H1 (cell line): ENCODE results near the gene CAV1. TPM values are rescaled to one million over a fixed set of nuclear protein-coding genes. Genes with fewer than 3 reads are reported as not detected.

Experiments used
- CTCF ChIA-PET: fragments of 300-600 bp; sonication (Branson Sonifier 250); formaldehyde crosslinking; loops from one replicate; lab custom pipeline; 2021; ENCODE audit not compliant: partially characterized antibody; lab: Charles Lee
- POLR2A ChIA-PET: fragments of 300-600 bp; sonication (Branson Sonifier 250); formaldehyde crosslinking; loops from one replicate; lab custom pipeline; 2021; ENCODE audit warnings: inconsistent platforms; ENCODE audit not compliant: partially characterized antibody; lab: Charles Lee
- DNase-seq, 2 experiments: peaks; one replicate each; pipeline versions ENCODE4 v3.0.0 to v3.0.0-alpha.2; 2010 to 2022; ENCODE audit warnings: low spot score in 2 of 2, low read depth in 1 of 2, mixed read lengths in 1 of 2
- FAIRE-seq: peaks from 2 replicates; lab custom pipeline; 2011; peaks lifted over from hg19 to GRCh38; lab: Jason Lieb, UNC
- H2AFZ ChIP-seq: 2 replicates; pipeline ENCODE4 v1.8.1; 2012; ENCODE audit warnings: low read length, inconsistent platforms
- H2AK5ac ChIP-seq: 2 replicates; pipeline ENCODE4 v1.6.1; 2013; ENCODE audit warnings: low read depth, low read length
- H2BK120ac ChIP-seq: replicated peaks from 2 replicates; pipeline ENCODE3; 2013; ENCODE audit warnings: low read depth, low read length, inconsistent platforms
- H2BK12ac ChIP-seq: 2 replicates; pipeline ENCODE4 v1.6.1; 2013; ENCODE audit warnings: low read depth, low read length
- H2BK15ac ChIP-seq: 2 replicates; pipeline ENCODE4 v1.6.1; 2013; ENCODE audit warnings: low read length
- H2BK20ac ChIP-seq: 2 replicates; pipeline ENCODE4 v1.6.1; 2013; ENCODE audit warnings: low read length
- H2BK5ac ChIP-seq: 2 replicates; pipeline ENCODE4 v1.6.1; 2013; ENCODE audit warnings: low read depth, low read length
- H3K14ac ChIP-seq: 2 replicates; pipeline ENCODE4 v1.6.1; 2013; ENCODE audit warnings: inconsistent platforms; ENCODE audit not compliant: insufficient read length
- H3K18ac ChIP-seq: 2 replicates; pipeline ENCODE4 v1.6.1; 2013; ENCODE audit warnings: low read length; ENCODE audit errors: extremely low read depth
- H3K23ac ChIP-seq: 2 replicates; pipeline ENCODE4 v1.6.1; 2013; ENCODE audit warnings: inconsistent platforms; ENCODE audit not compliant: insufficient read length
- H3K23me2 ChIP-seq: 2 replicates; pipeline ENCODE4 v1.6.1; 2013; ENCODE audit warnings: low read depth, low read length
- H3K27ac ChIP-seq: 2 replicates; pipeline ENCODE4 v1.6.1; 2011; ENCODE audit warnings: low read depth, low read length, inconsistent platforms
- H3K27me3 ChIP-seq, 4 experiments: replicated peaks in 1 of 4; 1 replicate in 1 of 4; 2 replicates in 3 of 4; pipeline versions ENCODE4 v1.6.1 to v1.8.1; 2011 to 2013; ENCODE audit warnings: low read length in 3 of 4, mild to moderate bottlenecking in 3 of 4, inconsistent platforms in 2 of 4, mixed read lengths in 2 of 4, moderate library complexity in 1 of 4; ENCODE audit not compliant: control insufficient read depth in 3 of 4, insufficient read depth in 3 of 4; ENCODE audit errors: extremely low read depth in 1 of 4
- H3K36me3 ChIP-seq, 4 experiments: 2 replicates each; pipeline versions ENCODE4 v1.6.1 to v1.8.1; 2011 to 2013; ENCODE audit warnings: mild to moderate bottlenecking in 4 of 4, low read length in 3 of 4, moderate library complexity in 2 of 4, control low read depth in 1 of 4, inconsistent platforms in 1 of 4; ENCODE audit not compliant: insufficient read depth in 4 of 4, control insufficient read depth in 2 of 4
- H3K4ac ChIP-seq: replicated peaks from 2 replicates; pipeline ENCODE3; 2013; ENCODE audit warnings: low read length, low read depth, mixed read lengths, inconsistent platforms; ENCODE audit not compliant: insufficient read length
- H3K4me1 ChIP-seq, 4 experiments: replicated peaks in 1 of 4; 1 replicate in 1 of 4; 2 replicates in 3 of 4; pipeline versions ENCODE4 v1.6.1 to v1.8.1; 2011 to 2013; ENCODE audit warnings: low read length in 3 of 4, inconsistent platforms in 2 of 4, mixed read lengths in 1 of 4; ENCODE audit not compliant: insufficient read depth in 4 of 4, control insufficient read depth in 3 of 4
- H3K4me2 ChIP-seq, 2 experiments: 2 replicates each; pipeline versions ENCODE4 v1.6.1 to v1.8.1; 2011 to 2013; ENCODE audit warnings: low read depth in 2 of 2, low read length in 2 of 2, control low read depth in 1 of 2, inconsistent platforms in 1 of 2, mild to moderate bottlenecking in 1 of 2; ENCODE audit not compliant: insufficient read depth in 1 of 2
- H3K4me3 ChIP-seq, 4 experiments: fragments of 200-600, 300-600 bp in 1 of 4; sonication (generic), shearing (Covaris generic), sonication (Bioruptor Twin) in 1 of 4; 2 replicates each; pipeline versions ENCODE4 v1.5.1 to v1.8.1; 2011 to 2016; ENCODE audit warnings: low read length in 4 of 4, low read depth in 3 of 4, control low read depth in 2 of 4, inconsistent platforms in 2 of 4, mild to moderate bottlenecking in 2 of 4, mixed read lengths in 1 of 4, moderate library complexity in 1 of 4; ENCODE audit not compliant: insufficient read depth in 2 of 4; ENCODE audit errors: extremely low read depth in 1 of 4
- H3K56ac ChIP-seq: replicated peaks from 2 replicates; pipeline ENCODE3; 2013; ENCODE audit warnings: low read depth, mild to moderate bottlenecking, mixed read lengths, low read length, inconsistent platforms; ENCODE audit not compliant: insufficient read length
- H3K79me1 ChIP-seq: 2 replicates; pipeline ENCODE4 v1.6.1; 2013; ENCODE audit warnings: low read depth, low read length, control low read depth
- H3K79me2 ChIP-seq, 2 experiments: 2 replicates each; pipeline versions ENCODE4 v1.6.1 to v1.8.1; 2012 to 2013; ENCODE audit warnings: low read length in 2 of 2, mild to moderate bottlenecking in 2 of 2, inconsistent platforms in 1 of 2; ENCODE audit not compliant: insufficient read depth in 2 of 2, control insufficient read depth in 1 of 2
- H3K9ac ChIP-seq, 4 experiments: replicated peaks in 1 of 4; 1 replicate in 1 of 4; 2 replicates in 3 of 4; pipeline versions ENCODE4 v1.6.1 to v1.8.1; 2011 to 2013; ENCODE audit warnings: low read depth in 3 of 4, low read length in 3 of 4, control low read depth in 2 of 4, mild to moderate bottlenecking in 2 of 4, moderate library complexity in 2 of 4, inconsistent platforms in 1 of 4; ENCODE audit errors: extremely low read depth in 1 of 4
- H3K9me3 ChIP-seq, 2 experiments: 2 replicates each; pipeline versions ENCODE4 v1.6.1 to v1.8.1; 2012 to 2013; ENCODE audit warnings: mild to moderate bottlenecking in 2 of 2, moderate library complexity in 2 of 2, control low read depth in 1 of 2, inconsistent platforms in 1 of 2, low read depth in 1 of 2, low read length in 1 of 2, mixed read lengths in 1 of 2; ENCODE audit not compliant: insufficient read depth in 2 of 2
- H4K20me1 ChIP-seq, 2 experiments: replicated peaks in 1 of 2; 2 replicates each; pipeline versions ENCODE3 to v1.8.1; 2011 to 2013; ENCODE audit warnings: inconsistent platforms in 2 of 2, low read length in 2 of 2, mild to moderate bottlenecking in 1 of 2; ENCODE audit not compliant: insufficient read depth in 2 of 2, control insufficient read depth in 1 of 2
- H4K5ac ChIP-seq: 2 replicates; pipeline ENCODE4 v1.6.1; 2013; ENCODE audit warnings: low read length, low read depth, mixed read lengths, inconsistent platforms; ENCODE audit not compliant: insufficient read length
- H4K8ac ChIP-seq: 2 replicates; pipeline ENCODE4 v1.8.0; 2013; ENCODE audit warnings: mild to moderate bottlenecking, moderate library complexity, low read length, inconsistent platforms; ENCODE audit not compliant: insufficient read depth; ENCODE audit errors: extremely low read depth
- H4K91ac ChIP-seq: replicated peaks from 2 replicates; pipeline ENCODE3; 2013; ENCODE audit warnings: low read length, mixed read lengths, inconsistent platforms; ENCODE audit not compliant: insufficient read length
- ASH2L ChIP-seq: fragments of 200-600, 300-600 bp; sonication (generic); IDR thresholded peaks from one replicate; pipeline ENCODE4 v1.7.1; 2017; ENCODE audit warnings: low read length
- BCL11A ChIP-seq, 2 experiments: IDR thresholded peaks; one replicate each; pipeline ENCODE4 v1.6.1; 2011; ENCODE audit warnings: low read depth in 2 of 2, low read length in 2 of 2, mild to moderate bottlenecking in 2 of 2
- CBX8 ChIP-seq: fragments of 300-800, 300-1000 bp; sonication (generic); IDR thresholded peaks from 2 replicates; pipeline ENCODE4 v1.7.1; 2016; ENCODE audit warnings: low read depth, low read length, borderline replicate concordance
- CHD2 ChIP-seq: IDR thresholded peaks from 2 replicates; pipeline ENCODE4 v1.6.1; 2012; ENCODE audit warnings: low read length, improper control_type of control experiment
- EGR1 ChIP-seq: IDR thresholded peaks from 2 replicates; pipeline ENCODE4 v1.6.1; 2011; ENCODE audit warnings: low read depth, low read length, borderline replicate concordance
- EZH2 ChIP-seq: fragments of 200-600 bp; sonication (generic); IDR thresholded peaks from 2 replicates; pipeline ENCODE4 v1.7.1; 2012; ENCODE audit warnings: low read depth, mild to moderate bottlenecking, moderate library complexity, low read length, inconsistent platforms; ENCODE audit not compliant: severe bottlenecking
- GABPA ChIP-seq: IDR thresholded peaks from 2 replicates; pipeline ENCODE4 v1.6.1; 2011; ENCODE audit warnings: mild to moderate bottlenecking, low read length, moderate library complexity, borderline replicate concordance; ENCODE audit not compliant: insufficient read depth
- JUN ChIP-seq: IDR thresholded peaks from 2 replicates; pipeline ENCODE4 v1.6.1; 2011; ENCODE audit warnings: low read depth, mild to moderate bottlenecking, improper control_type of control experiment, low read length
- POLR2A ChIP-seq, 2 experiments: IDR thresholded peaks; 1 replicate in 1 of 2; 2 replicates in 1 of 2; pipeline ENCODE4 v1.6.1; 2011; ENCODE audit warnings: low read depth in 2 of 2, low read length in 2 of 2, mild to moderate bottlenecking in 2 of 2; ENCODE audit errors: control extremely low read depth in 1 of 2
- RFX5 ChIP-seq: IDR thresholded peaks from 2 replicates; pipeline ENCODE4 v1.6.1; 2011; ENCODE audit warnings: low read depth, low read length, improper control_type of control experiment, borderline replicate concordance
- SIRT6 ChIP-seq: IDR thresholded peaks from one replicate; pipeline ENCODE4 v1.7.1; 2012; ENCODE audit warnings: low read length, inconsistent platforms
- TCF12 ChIP-seq: IDR thresholded peaks from 2 replicates; pipeline ENCODE4 v1.6.1; 2011; ENCODE audit warnings: low read depth, mild to moderate bottlenecking, low read length
- WGBS, 2 experiments: shearing (Covaris generic) in 1 of 2; methylation state at CpG; one replicate each; pipeline versions ENCODE4 v1.1.6 to v1.1.7; 2013 to 2015; ENCODE audit warnings: low lambda C conversion rate in 2 of 2, mixed read lengths in 2 of 2, inconsistent platforms in 1 of 2, low coverage in 1 of 2, missing lambda C conversion rate in 1 of 2; ENCODE audit not compliant: insufficient replicate concordance in 2 of 2, insufficient coverage in 1 of 2, insufficient read length in 1 of 2; ENCODE audit errors: extremely low coverage in 1 of 2, missing lambda C conversion rate in 1 of 2; 5-methylcytosine and 5-hydroxymethylcytosine counted together
- polyA plus RNA-seq, 7 experiments: library from polyadenylated mRNA; depleted of rRNA in 3 of 7; stranded (reverse) in 5 of 7; unstranded in 2 of 7; fragments of >200 nt in 5 of 7; fragments of 200-250 nt in 2 of 7; gene quantifications; 1 replicate in 5 of 7; 2 replicates in 1 of 7; 4 replicates in 1 of 7; pipeline versions ENCODE4 v1.2.1 to v1.2.3, GENCODE V29; 2011 to 2013; ENCODE audit warnings: missing spikeins in 2 of 7, mixed read lengths in 2 of 7
- total RNA-seq: library from RNA; stranded (reverse); fragmentation: NEBNext Ultra II Directional; extraction: Animal tissue kit (Norgen Biotek cat#: 25700); gene quantifications from 2 replicates; pipeline ENCODE4 v1.2.1, GENCODE V29; 2021
- TF ChIP-seq, protein P1 (sequence below), 3 experiments: IDR thresholded peaks; 1 replicate in 2 of 3; 2 replicates in 1 of 3; pipeline versions ENCODE4 v1.5.1 to v1.6.1; 2011; ENCODE audit warnings: low read length in 3 of 3, mild to moderate bottlenecking in 3 of 3, inconsistent platforms in 2 of 3, low read depth in 1 of 3, moderate library complexity in 1 of 3; ENCODE audit not compliant: insufficient read depth in 1 of 3; ENCODE audit errors: control extremely low read depth in 1 of 3

CAV1 gene
- total and polyA plus RNA-seq, 2 of the 8 experiments (the other 6 are each of a cell fraction or from before 2014, with no cell fraction given) = 16.3 to 21.8 TPM

- TF ChIP-seq CHD2 (no peak), SIRT6 (no peak), JUN (no peak), RFX5 (no peak), CBX8 (no peak), BCL11A (IDR thresholded peaks at IDR 0.05; ENCODE audit: low read depth in 2 of 2, low read length in 2 of 2) (no peak), GABPA (no peak), TCF12 (no peak), ASH2L (no peak), POLR2A (IDR thresholded peaks at IDR 0.05; ENCODE audit: control extremely low read depth in 1 of 2, low read depth in 2 of 2, low read length in 2 of 2) (no peak), EGR1 (no peak), EZH2 (no peak)
- TF ChIP-seq, protein P1, sequence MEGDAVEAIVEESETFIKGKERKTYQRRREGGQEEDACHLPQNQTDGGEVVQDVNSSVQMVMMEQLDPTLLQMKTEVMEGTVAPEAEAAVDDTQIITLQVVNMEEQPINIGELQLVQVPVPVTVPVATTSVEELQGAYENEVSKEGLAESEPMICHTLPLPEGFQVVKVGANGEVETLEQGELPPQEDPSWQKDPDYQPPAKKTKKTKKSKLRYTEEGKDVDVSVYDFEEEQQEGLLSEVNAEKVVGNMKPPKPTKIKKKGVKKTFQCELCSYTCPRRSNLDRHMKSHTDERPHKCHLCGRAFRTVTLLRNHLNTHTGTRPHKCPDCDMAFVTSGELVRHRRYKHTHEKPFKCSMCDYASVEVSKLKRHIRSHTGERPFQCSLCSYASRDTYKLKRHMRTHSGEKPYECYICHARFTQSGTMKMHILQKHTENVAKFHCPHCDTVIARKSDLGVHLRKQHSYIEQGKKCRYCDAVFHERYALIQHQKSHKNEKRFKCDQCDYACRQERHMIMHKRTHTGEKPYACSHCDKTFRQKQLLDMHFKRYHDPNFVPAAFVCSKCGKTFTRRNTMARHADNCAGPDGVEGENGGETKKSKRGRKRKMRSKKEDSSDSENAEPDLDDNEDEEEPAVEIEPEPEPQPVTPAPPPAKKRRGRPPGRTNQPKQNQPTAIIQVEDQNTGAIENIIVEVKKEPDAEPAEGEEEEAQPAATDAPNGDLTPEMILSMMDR (IDR thresholded peaks at IDR 0.05; ENCODE audit: control extremely low read depth in 1 of 3, insufficient read depth in 1 of 3, low read depth in 1 of 3, low read length in 3 of 3) = no peak
- no peak for FAIRE-seq
- POLR2A ChIA-PET = no interaction called here
These were observed 59.9 kb downstream of the CAV1 start for GRCh38 chr7:116584721-116585120.

More at GRCh38 chr7:116584721-116585120, 59.9 kb downstream of the CAV1 start:
- Histone ChIP-seq H3K9ac (no peak overlapping the region), H4K91ac (no peak overlapping the region), H3K23me2 (no peaks in the 10 kb centered on the region), H3K9me3 (no peaks in the 10 kb centered on the region), H4K20me1 (no peaks in the 10 kb centered on the region), H3K18ac (no peak overlapping the region), H3K4me1 (peaks cover 0 to 2% (median 0%) of the 10 kb centered on the region in 4 experiments; a peak in 1 of 7 replicates), H3K79me1 (no peaks in the 10 kb centered on the region), H2BK15ac (no peak overlapping the region), H2BK5ac (no peak overlapping the region), H3K23ac (no peak overlapping the region), H2BK20ac (no peak overlapping the region), H2BK120ac (no peak overlapping the region), H3K4me3 (no peak overlapping the region), H2BK12ac (no peak overlapping the region), H4K5ac (no peak overlapping the region), H3K4me2 (no peak overlapping the region), H3K14ac (no peak overlapping the region), H4K8ac (no peak overlapping the region), H3K36me3 (no peaks in the 10 kb centered on the region), H3K79me2 (no peaks in the 10 kb centered on the region), H2AK5ac (no peak overlapping the region), H3K4ac (no peak overlapping the region), H3K56ac (no peak overlapping the region), H2AFZ (no peak overlapping the region), H3K27ac (no peak overlapping the region), H3K27me3 (no peaks in the 10 kb centered on the region)
- DNase-seq = no peak
- CTCF ChIA-PET = interaction anchor here (0.6 to 5.8 kb wide), 5 partner anchors 9 to 412 kb away, joined by 3 to 107 read pairs (median 5); no protein-coding TSS in a partner anchor
- 87% methylated on average over 1 of the region's 1 CpG; no CpG with 5 or more reads in 1 of the 2 experiments for WGBS, 2 experiments
